ENCODE results near the gene GLMP.

DNA sequence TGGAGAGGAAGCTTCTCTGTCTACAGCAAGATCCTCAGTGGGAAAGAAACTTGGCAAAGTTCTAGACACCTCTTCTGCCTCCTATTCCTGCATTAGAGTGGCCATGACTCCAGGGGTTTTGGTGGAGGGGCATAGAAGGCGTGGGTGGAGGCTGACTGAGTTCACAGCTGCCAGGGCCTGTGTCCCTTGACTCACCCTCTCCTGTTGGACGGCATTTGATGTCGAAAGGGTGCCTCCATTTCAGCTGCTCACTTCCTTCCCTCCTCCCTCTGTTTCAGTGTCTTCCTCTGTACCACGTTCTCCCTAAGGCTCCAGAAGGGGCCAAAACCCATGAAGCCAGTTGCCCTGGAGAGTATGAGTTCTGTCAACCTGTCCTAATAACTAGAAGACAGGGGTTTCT is 10.7 kb downstream of the GLMP start:
- TF ChIP-seq POLR2A (IDR thresholded peaks at IDR 0.05; ENCODE audit: low read length) (no peak), GATA1 (IDR thresholded peaks at IDR 0.05; ENCODE audit: low read depth, low read length) (no peak)
